Measurements from ENCODE around the gene ATAD3C. TPM values are rescaled to one million over a fixed set of nuclear protein-coding genes. Genes with fewer than 3 reads are reported as not detected.
"Not testable (repeated sequence)": the region's sequence is repeated elsewhere in the genome, so short reads cannot be mapped to it uniquely, and the experiment has no call there.

The ATAD3C gene
- total RNA-seq, 4 donors from 2014 or later = 0.32 to 2.4 (median 0.58) TPM

GRCh38 chr1:1507305-1507704 lies 57.8 kb downstream of the ATAD3C start:
- Histone ChIP-seq H3K36me3 (no peaks in the 10 kb centered on the region), H3K9me3 (no peaks in the 10 kb centered on the region), H3K4me3 (no peak overlapping the region), H3K27ac (replicated peaks in 1 of 4) (no peak overlapping the region), H3K4me1 (peaks cover 12 to 31% (median 23%) of the 10 kb centered on the region in 4 donors), H3K27me3 (no peaks in the 10 kb centered on the region)
- WGBS = 92% methylated on average over 4 of the region's 4 CpGs
- intact Hi-C loops (cut with DNase I) = no loop called here
- no peak for DNase-seq (ENCODE audit: extremely low spot score)
- TF ChIP-seq POLR2A (IDR thresholded peaks at IDR 0.05; ENCODE audit: low read depth) (no peak), POLR2AphosphoS5 (IDR thresholded peaks at IDR 0.05) (no peak), EP300 (IDR thresholded peaks at IDR 0.05) (no peak)
- TF ChIP-seq, protein P1, sequence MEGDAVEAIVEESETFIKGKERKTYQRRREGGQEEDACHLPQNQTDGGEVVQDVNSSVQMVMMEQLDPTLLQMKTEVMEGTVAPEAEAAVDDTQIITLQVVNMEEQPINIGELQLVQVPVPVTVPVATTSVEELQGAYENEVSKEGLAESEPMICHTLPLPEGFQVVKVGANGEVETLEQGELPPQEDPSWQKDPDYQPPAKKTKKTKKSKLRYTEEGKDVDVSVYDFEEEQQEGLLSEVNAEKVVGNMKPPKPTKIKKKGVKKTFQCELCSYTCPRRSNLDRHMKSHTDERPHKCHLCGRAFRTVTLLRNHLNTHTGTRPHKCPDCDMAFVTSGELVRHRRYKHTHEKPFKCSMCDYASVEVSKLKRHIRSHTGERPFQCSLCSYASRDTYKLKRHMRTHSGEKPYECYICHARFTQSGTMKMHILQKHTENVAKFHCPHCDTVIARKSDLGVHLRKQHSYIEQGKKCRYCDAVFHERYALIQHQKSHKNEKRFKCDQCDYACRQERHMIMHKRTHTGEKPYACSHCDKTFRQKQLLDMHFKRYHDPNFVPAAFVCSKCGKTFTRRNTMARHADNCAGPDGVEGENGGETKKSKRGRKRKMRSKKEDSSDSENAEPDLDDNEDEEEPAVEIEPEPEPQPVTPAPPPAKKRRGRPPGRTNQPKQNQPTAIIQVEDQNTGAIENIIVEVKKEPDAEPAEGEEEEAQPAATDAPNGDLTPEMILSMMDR (IDR thresholded peaks at IDR 0.05) = no peak

DNA sequence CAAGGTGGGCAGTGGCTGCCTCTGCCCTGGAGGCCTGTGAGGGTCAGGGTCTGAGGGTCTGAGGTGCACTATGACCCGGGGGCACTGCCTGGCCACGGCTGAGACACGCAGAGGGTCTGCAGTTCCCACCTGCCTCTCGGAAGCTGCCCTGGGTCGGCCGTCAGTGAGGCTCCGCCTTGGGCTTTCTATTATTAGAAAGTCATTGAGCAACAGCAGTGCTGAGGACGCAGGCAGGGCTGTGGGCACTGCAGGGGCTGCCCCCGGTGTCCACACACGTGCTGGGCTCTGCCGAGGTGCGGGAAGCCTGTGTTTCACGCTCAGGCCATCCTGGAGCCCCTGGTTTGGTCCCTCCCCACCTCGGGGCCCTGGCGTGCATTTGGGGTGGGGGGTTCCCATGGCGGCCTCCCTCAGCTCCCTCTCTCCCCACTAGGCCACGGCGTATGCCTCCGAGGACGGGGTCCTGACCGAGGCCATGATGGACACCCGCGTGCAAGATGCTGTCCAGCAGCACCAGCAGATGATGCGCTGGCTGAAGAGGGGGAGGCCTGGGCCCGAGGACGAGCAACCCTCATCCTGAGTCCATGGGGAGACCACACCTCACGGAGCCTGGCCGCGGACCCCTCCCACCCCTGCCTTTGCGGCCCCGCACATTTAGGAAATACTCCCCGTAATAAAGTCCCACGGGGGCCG lies 59.4 kb downstream of the ATAD3C start:
- H3K4me1 ChIP-seq = peaks cover 12 to 41% (median 33%) of the 10 kb centered on the region in 4 donors
- H3K4me3 ChIP-seq; DNase-seq (ENCODE audit: extremely low spot score); intact Hi-C loops (cut with DNase I); H3K9me3 ChIP-seq; H3K36me3 ChIP-seq; H3K27ac ChIP-seq (replicated peaks in 1 of 4); H3K27me3 ChIP-seq: not testable (repeated sequence)
- WGBS = 85% methylated on average over 5 of the region's 34 CpGs

- whole genome bisulfite sequencing = 81% methylated on average over 8 of the region's 21 CpGs
- intact Hi-C loops (cut with DNase I) = not testable (repeated sequence)
These were observed 60.0 kb downstream of the ATAD3C start for GRCh38 chr1:1509465-1509850.

GRCh38 chr1:1510912-1511532 lies 61.5 kb downstream of the ATAD3C start:
- Histone ChIP-seq H3K9me3 (no peaks in the 10 kb centered on the region), H3K4me3 (peak overlapping the region; percentile 73 to 88 (median 80)), H3K27ac (replicated peaks in 1 of 4) (peak overlapping the region; percentile 93 to 96 (median 94)), H3K27me3 (no peaks in the 10 kb centered on the region), H3K4me1 (peaks cover 9 to 26% (median 20%) of the 10 kb centered on the region in 4 donors), H3K36me3 (peaks cover 0 to 10% (median 4%) of the 10 kb centered on the region in 4 donors)
- 23% methylated on average over 11 of the region's 17 CpGs for WGBS
- no peak for DNase-seq (ENCODE audit: extremely low spot score)
- TF ChIP-seq EP300 (IDR thresholded peaks at IDR 0.05) (no peak), POLR2A (IDR thresholded peaks at IDR 0.05; ENCODE audit: low read depth) (no peak), POLR2AphosphoS5 (IDR thresholded peaks at IDR 0.05) (no peak)
- TF ChIP-seq, protein P1 (IDR thresholded peaks at IDR 0.05) = no peak
- intact Hi-C loops (cut with DNase I) = no loop called here

More at GRCh38 chr1:1509465-1509850, 60.0 kb downstream of the ATAD3C start:
- H3K9me3 ChIP-seq; H3K36me3 ChIP-seq; H3K27me3 ChIP-seq; H3K4me3 ChIP-seq; DNase-seq (ENCODE audit: extremely low spot score); H3K27ac ChIP-seq (replicated peaks in 1 of 4): not testable (repeated sequence)
- peaks cover 12 to 41% (median 33%) of the 10 kb centered on the region in 4 donors for H3K4me1 ChIP-seq

GRCh38 chr1:1511533-1512285 lies 62.2 kb downstream of the ATAD3C start, which contains the start of gene ATAD3A:
Gene ATAD3A, plus strand, starts transcription at chr1:1512162. Its CDS starts 107 bp downstream, at chr1:1512269.
- peak within 1 kb of the TSS; percentile 93 to 96 (median 94) for H3K27ac ChIP-seq (replicated peaks in 1 of 4)
- no peaks in the 10 kb centered on the region for H3K9me3 ChIP-seq
- TF ChIP-seq EP300 (IDR thresholded peaks at IDR 0.05) (no peak), POLR2AphosphoS5 (IDR thresholded peaks at IDR 0.05) (peak; percentile 93 to 99), POLR2A (IDR thresholded peaks at IDR 0.05; ENCODE audit: low read depth) (peak; percentile 49)
- TF ChIP-seq, protein P1 (IDR thresholded peaks at IDR 0.05) = peak in 1 of 3 experiments; percentile 27
- peaks cover 9 to 22% (median 19%) of the 10 kb centered on the region in 4 donors for H3K4me1 ChIP-seq
- intact Hi-C loops (cut with DNase I) = no loop called here
- H3K36me3 ChIP-seq = peaks cover 0 to 17% (median 11%) of the 10 kb centered on the region in 4 donors
- no peaks in the 10 kb centered on the region for H3K27me3 ChIP-seq
- 0% methylated on average over 16 of the region's 99 CpGs for WGBS
- H3K4me3 ChIP-seq = peak within 1 kb of the TSS; percentile 73 to 88 (median 80)
- DNase-seq (ENCODE audit: extremely low spot score) = peak; percentile 99

DNA sequence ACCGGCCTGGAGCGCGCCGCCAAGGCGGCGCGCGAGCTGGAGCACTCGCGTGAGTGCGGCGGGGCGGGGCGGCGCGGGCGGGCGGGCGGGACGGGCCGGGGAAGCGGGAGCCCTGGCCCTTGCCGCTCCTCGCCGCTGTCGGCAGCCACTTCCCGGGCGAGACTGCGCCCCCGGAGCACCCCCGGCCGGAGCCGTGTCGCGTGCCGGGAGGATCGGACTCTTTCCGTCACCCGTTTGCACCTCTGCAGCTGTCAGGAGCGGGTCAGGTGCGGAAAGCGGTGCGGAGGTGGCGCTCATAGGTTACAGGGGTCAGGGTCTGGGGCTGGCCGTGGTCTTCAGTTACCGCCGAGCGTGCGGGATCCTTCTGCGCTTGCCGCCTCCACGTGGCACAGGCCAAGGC lies 62.9 kb downstream of the ATAD3C start:
- DNase-seq (ENCODE audit: extremely low spot score); intact Hi-C loops (cut with DNase I); H3K27me3 ChIP-seq; H3K9me3 ChIP-seq: not testable (repeated sequence)
- H3K4me3 ChIP-seq = peak overlapping the region; percentile 73 to 88 (median 80)
- WGBS = no CpG with 5 or more reads among the region's 52 CpGs
- H3K36me3 ChIP-seq = peaks cover 0 to 21% (median 15%) of the 10 kb centered on the region in 4 donors
- H3K27ac ChIP-seq (replicated peaks in 1 of 4) = peak overlapping the region; percentile 93 to 96 (median 94)
- peaks cover 9 to 22% (median 19%) of the 10 kb centered on the region in 4 donors for H3K4me1 ChIP-seq

DNA sequence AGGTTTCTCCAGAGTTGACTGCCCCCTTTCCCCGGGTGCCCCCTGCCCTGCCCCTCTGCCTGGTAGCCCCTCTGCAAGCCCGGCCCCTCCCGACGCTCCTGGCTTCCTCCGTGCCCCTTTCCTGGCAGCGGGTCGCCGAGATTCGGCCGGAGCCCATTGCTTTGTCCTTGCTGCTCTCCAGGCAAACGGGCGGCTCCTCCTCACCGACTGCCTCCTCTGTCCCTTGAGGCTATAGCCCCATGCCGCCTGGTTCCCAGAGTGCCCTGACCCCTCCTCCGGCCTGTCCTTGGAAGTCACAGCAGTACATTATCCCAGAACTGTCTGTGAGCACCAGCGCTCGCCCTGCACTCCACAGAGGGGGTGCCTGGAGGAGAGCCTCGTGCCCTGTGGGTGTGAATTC lies 64.2 kb downstream of the ATAD3C start:
- intact Hi-C loops (cut with DNase I); H3K27me3 ChIP-seq; H3K4me3 ChIP-seq; H3K27ac ChIP-seq (replicated peaks in 1 of 4); DNase-seq (ENCODE audit: extremely low spot score); H3K9me3 ChIP-seq: not testable (repeated sequence)
- Histone ChIP-seq H3K36me3 (peaks cover 0 to 32% (median 26%) of the 10 kb centered on the region in 4 donors), H3K4me1 (peaks cover 6 to 22% (median 19%) of the 10 kb centered on the region in 4 donors)
- 88% methylated on average over 8 of the region's 18 CpGs for WGBS

GRCh38 chr1:1514376-1514775 lies 64.9 kb downstream of the ATAD3C start:
- intact Hi-C loops (cut with DNase I); H3K4me3 ChIP-seq; DNase-seq (ENCODE audit: extremely low spot score); H3K9me3 ChIP-seq; H3K27ac ChIP-seq (replicated peaks in 1 of 4); H3K27me3 ChIP-seq: not testable (repeated sequence)
- Histone ChIP-seq H3K4me1 (peaks cover 6 to 22% (median 19%) of the 10 kb centered on the region in 4 donors), H3K36me3 (peaks cover 0 to 35% (median 29%) of the 10 kb centered on the region in 4 donors)
- WGBS = 88% methylated on average over 8 of the region's 16 CpGs
